ENCODE data around the gene NUP42. TPM values are rescaled to one million over a fixed set of nuclear protein-coding genes. Genes with fewer than 3 reads are reported as not detected.

Gene NUP42
- total RNA-seq, 1 donor from 2014 or later, result 60.1 TPM

- no peak for TF ChIP-seq EZH2 (IDR thresholded peaks at IDR 0.05)
- no peak for TF ChIP-seq CTCF (IDR thresholded peaks at IDR 0.05)
- no peak for TF ChIP-seq EZH2phosphoT487 (IDR thresholded peaks at IDR 0.05)
- no peak overlapping the region for H3K27ac Mint-ChIP-seq
- H3K27me3 Mint-ChIP-seq (ENCODE audit: insufficient read depth, low read depth), result no peaks in the 10 kb centered on the region
- Histone ChIP-seq H3K9me3 (ENCODE audit: low read depth) (no peaks in the 10 kb centered on the region), H2AFZ (replicated peaks) (no peak overlapping the region), H3K4me3 (no peak overlapping the region), H3K27ac (no peak overlapping the region), H4K20me1 (ENCODE audit: low read depth) (no peaks in the 10 kb centered on the region), H3K4me1 (no peaks in the 10 kb centered on the region), H3K27me3 (no peaks in the 10 kb centered on the region), H3F3A (ENCODE audit: low read depth) (no peaks in the 10 kb centered on the region), H3K36me3 (no peaks in the 10 kb centered on the region), H3K4me2 (no peak overlapping the region), H3K79me2 (ENCODE audit: low read depth) (no peaks in the 10 kb centered on the region), H3K9ac (no peak overlapping the region)
- no peaks in the 10 kb centered on the region for H3K4me1 Mint-ChIP-seq
- DNase-seq (ENCODE audit: low spot score), result no peak
- no peak overlapping the region for H3K4me3 Mint-ChIP-seq
- no peaks in the 10 kb centered on the region for H3K9me3 Mint-ChIP-seq
- H3K36me3 Mint-ChIP-seq, result peaks cover 12% of the 10 kb centered on the region
Measured at GRCh38 chr7:23205577-23205908, 23.7 kb downstream of the NUP42 start.

- no peak overlapping the region for H3K27ac ChIP-seq
Measured at GRCh38 chr7:23205909-23206767, 24.3 kb downstream of the NUP42 start.

DNA sequence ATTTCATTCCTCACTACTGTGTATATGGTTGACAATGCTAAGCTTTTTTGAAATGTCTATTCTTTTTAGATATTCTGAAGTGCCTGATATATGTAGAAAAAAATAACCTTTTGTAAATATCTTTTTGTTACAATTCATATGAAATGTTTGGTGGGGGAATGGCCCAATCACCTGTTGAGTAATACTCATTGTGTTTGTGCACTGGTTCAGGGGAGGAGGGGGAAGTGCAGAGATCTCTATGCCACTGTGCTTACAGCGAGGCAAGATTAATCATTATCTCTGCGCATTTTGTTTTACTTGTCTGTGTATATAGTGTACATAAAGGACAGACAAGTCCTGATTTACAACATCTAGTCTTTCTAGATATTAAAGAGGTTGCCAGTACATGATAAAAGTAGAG lies 25.2 kb downstream of the NUP42 start:
- no peaks in the 10 kb centered on the region for H3K9me3 Mint-ChIP-seq
- no peak for DNase-seq (ENCODE audit: low spot score)
- H3K36me3 Mint-ChIP-seq, result peaks cover 9% of the 10 kb centered on the region
- Histone ChIP-seq H3K4me1 (no peaks in the 10 kb centered on the region), H3K27ac (no peak overlapping the region), H4K20me1 (ENCODE audit: low read depth) (no peaks in the 10 kb centered on the region), H3K36me3 (no peaks in the 10 kb centered on the region), H3K9ac (no peak overlapping the region), H3K9me3 (ENCODE audit: low read depth) (no peaks in the 10 kb centered on the region), H3K4me3 (no peak overlapping the region), H3F3A (ENCODE audit: low read depth) (no peaks in the 10 kb centered on the region), H3K4me2 (no peak overlapping the region), H3K27me3 (no peaks in the 10 kb centered on the region), H3K79me2 (ENCODE audit: low read depth) (no peaks in the 10 kb centered on the region), H2AFZ (replicated peaks) (no peak overlapping the region)
- no peak overlapping the region for H3K27ac Mint-ChIP-seq
- TF ChIP-seq EZH2 (IDR thresholded peaks at IDR 0.05) (no peak), EZH2phosphoT487 (IDR thresholded peaks at IDR 0.05) (no peak), CTCF (IDR thresholded peaks at IDR 0.05) (no peak)
- no peaks in the 10 kb centered on the region for H3K27me3 Mint-ChIP-seq (ENCODE audit: insufficient read depth, low read depth)
- H3K4me1 Mint-ChIP-seq, result no peaks in the 10 kb centered on the region
- no peak overlapping the region for H3K4me3 Mint-ChIP-seq

More at GRCh38 chr7:23205909-23206767, 24.3 kb downstream of the NUP42 start:
- Histone ChIP-seq H3F3A (ENCODE audit: low read depth) (no peaks in the 10 kb centered on the region), H3K9me3 (ENCODE audit: low read depth) (no peaks in the 10 kb centered on the region), H3K4me3 (no peak overlapping the region), H3K4me1 (no peaks in the 10 kb centered on the region), H3K27me3 (no peaks in the 10 kb centered on the region), H3K9ac (no peak overlapping the region), H2AFZ (replicated peaks) (no peak overlapping the region), H3K79me2 (ENCODE audit: low read depth) (no peaks in the 10 kb centered on the region), H3K4me2 (no peak overlapping the region), H4K20me1 (ENCODE audit: low read depth) (no peaks in the 10 kb centered on the region), H3K36me3 (no peaks in the 10 kb centered on the region)
- no peaks in the 10 kb centered on the region for H3K4me1 Mint-ChIP-seq
- no peaks in the 10 kb centered on the region for H3K27me3 Mint-ChIP-seq (ENCODE audit: insufficient read depth, low read depth)
- no peak overlapping the region for H3K27ac Mint-ChIP-seq
- no peak overlapping the region for H3K4me3 Mint-ChIP-seq
- DNase-seq (ENCODE audit: low spot score), result no peak
- H3K9me3 Mint-ChIP-seq, result no peaks in the 10 kb centered on the region
- no peak for TF ChIP-seq EZH2 (IDR thresholded peaks at IDR 0.05)
- TF ChIP-seq EZH2phosphoT487 (IDR thresholded peaks at IDR 0.05), result no peak
- no peak for TF ChIP-seq CTCF (IDR thresholded peaks at IDR 0.05)
- peaks cover 12% of the 10 kb centered on the region for H3K36me3 Mint-ChIP-seq
